HG02588 (cell line): Measurements from ENCODE around the gene GLT8D1.

Source experiments
- ATAC-seq: cut with Tn5 transposase; IDR thresholded peaks from one replicate; pipeline ENCODE4 v1.9.1; 2021; ENCODE audit warnings: mild to moderate bottlenecking, moderate library complexity; ENCODE audit not compliant: unreplicated experiment

The GLT8D1 gene

DNA sequence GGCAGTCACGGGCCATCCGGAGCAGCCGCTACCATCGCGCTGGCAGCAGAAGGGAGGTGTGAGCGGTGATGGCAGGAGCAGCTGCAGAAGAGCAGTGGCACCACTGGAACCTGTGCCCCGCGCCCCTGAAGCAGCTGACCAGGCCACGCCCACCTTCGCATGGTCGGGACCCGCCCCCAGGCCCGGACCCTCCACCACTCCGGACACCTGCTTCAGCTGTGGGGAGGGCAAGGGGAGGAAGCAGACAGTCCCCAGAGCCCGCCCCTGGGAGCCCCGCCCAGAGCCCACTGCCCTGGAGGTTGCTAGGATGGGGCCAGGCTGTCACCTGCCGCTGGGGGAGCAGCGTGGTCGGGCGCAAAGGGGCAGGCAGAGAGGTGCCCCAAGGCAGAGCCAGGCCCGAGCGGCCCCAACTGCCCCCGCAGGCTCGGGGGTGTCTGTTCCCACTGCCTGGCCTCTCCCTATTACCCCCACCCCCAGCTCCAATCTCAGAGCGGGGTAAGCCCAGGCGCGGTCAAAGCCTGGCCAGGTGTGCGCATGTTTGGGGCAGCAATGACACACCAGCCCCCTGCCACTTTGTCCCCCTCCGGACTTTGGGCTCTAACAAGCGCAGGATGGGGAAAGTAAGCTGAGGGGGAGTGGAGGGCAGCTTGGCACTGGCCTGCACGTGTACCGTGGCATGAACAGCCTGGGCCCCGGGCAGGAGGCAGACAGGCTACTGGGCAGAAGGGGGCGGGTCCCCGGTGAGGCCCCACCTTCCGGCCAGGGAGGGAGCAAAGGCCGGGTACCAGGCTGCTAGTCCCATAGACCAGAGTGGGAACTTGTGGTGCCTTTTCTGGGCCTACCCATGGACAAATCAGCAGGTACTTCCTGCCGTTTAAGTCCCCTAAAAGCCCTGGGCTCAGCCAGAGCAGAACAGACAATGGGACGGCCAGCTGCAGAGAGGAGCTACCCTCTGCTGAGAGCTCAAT, 9.0 kb upstream of the GLT8D1 start:
- ATAC-seq: no peak

DNA sequence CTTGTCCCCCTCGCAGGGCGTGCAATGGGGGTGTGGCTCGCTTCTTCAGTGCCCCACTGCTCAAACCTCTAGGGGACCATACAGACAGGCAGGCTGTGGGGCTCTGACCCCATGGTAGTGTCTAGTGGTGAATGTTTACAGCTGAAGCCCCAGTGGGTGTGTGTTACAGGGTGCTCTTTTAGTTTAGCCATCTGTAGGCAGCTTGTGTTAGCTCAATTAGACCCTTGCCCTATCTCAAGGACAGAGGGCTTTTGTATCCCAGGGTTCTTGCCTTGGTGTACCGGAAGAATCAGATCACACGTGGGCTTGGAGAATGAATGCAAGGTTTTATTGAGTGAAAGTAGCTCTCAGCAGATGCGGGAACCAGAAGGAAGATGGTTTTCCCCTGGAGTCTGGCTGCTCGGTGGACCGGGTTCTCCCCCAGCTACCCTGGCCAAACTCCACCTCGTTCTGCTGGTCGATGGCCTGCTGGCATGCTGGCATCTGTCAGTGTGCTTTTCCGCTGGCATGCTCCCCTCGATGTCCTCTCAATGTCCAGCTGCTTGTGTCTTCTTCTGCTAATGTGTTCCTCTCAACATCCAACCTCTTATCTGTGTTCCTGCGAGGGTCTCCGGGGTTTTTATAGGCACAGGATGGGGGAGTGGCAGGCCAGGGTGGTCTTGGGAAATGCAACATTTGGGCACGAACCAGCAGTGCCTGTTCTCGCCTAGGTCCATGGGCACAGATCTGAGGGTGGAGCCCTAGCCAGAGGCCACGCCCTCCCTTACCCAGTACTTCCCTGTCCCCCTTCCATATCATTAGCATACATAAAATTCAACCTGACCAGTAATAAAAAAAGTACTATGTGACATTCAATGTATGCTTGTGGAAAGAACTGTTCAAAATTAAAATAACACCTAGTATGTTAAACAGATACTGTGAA, 7.0 kb upstream of the GLT8D1 start:
- no peak for ATAC-seq

DNA sequence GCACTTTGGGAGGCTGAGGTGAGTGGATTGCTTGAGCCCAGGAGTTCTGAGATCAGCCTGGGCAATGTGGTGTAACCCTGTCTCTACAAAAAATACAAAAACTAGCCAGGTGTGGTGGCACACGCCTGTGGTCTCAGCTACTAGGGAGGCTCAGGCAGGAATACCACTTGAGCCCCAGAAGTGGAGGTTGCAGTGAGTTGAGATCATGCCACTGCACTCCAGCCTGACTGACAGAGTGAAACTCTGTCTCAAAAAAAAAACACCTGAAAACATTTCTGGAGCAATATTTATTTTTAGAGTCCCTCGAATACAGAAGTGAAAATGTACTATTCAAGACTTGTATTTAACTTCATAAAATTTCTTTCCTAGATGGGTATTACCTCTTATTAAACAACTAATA, 4.9 kb upstream of the GLT8D1 start:
- ATAC-seq: no peak

DNA sequence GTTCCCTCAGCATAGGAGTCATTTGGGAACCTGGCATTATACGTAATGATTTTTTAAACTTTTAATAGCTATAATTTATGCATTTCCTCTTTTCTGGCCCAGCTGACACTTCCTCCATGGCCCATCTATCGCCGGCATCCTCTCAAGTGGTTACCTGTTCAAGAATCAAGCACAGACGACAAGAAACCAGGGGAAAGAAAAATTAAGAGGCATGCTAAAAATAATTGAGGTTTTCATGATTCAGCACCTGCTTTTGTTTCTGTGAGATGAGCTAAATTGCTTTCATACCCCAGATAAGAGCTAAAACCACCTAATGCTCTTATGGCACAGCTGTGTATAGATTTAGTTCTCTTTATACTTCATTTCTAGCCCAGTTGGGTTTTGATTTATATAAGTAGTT, 2.0 kb upstream of the GLT8D1 start:
- ATAC-seq: no peak

DNA sequence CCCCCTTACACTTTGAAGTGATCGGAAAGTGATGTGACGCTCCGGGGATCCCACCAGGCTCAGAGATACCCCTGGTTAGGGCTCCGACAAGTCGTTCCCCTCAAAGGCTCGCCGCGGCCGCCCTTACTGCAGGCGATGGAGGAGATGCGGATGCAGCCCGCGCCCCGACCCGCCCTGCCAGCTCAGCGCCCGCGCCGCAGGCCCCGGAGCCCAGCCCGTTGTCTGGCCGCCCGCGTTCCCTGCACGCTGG, 228 bp downstream of the GLT8D1 start:
- ATAC-seq: no peak

DNA sequence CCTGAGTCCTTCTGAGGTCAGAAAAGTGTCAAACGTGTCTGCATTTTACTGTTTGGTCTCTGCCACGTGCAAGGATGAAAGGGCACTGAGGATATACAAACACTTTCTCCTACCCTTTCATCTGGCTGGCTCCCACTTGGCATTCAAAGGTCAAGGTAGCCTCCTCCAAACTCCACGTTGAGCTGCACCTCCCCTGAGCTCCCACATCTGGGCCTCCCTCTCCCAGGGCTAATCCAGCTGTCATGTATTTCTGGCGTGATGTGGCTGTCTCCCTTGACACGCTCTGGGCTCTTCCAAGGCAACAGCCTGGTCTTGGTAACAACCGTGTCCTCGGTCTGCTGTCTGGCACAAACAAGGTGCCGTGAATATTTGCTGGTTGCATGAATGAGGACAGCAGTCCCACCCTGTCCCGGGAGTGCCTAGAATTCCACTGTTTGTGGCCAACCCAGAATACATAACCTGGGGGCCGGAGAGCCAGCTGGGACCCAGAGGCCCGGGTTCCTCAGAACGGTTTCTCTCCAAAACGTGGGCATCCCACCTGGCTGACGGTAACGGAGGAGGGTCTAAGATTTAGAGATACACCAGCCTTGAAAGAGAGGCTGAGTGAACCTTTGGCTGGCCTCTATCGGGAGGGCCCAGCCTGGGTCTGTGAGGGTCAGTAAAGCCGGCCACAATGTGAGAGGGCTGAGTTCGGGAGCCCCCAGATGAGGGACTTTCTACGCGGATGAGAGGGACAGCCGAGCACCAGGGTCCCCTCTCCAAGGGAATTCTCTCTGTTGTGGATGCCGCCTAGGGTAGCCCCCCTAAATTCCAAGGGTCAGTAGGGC, 767 bp downstream of the GLT8D1 start:
- peak; percentile 11 for ATAC-seq

DNA sequence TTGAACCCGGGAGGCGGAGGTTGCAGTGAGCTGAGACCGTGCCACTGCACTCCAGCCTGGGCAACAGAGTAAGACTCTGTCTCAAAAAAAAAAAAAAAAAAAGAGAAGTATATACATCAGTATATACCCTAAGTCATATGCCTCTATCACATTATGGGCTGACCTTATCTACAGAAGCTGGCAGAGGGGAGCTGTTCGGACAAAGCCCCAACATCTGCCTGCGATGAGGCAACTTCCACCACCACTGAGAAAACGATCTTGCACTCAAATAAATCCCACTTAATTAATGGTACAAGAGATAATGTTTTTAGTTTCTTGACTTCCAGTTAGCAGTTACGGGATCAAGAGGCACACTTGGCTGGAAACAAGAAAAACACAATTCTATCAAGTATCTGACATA, 2.2 kb downstream of the GLT8D1 start:
- ATAC-seq: no peak

DNA sequence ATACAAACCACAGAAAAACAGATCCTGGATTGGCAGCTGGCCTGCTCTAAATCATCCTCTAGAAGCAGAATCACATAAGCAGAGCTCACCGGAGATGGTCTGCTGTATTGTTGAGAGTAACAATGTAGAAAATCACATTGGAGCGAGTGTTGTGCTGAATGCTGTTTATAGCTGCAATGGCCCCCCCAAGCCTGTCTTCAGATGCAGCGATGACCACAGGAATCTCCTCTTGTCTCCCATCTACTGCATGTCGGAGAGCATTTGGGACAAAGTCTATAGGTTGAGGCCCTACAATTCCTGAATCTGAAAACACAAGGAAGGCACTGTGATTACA, 8.0 kb downstream of the GLT8D1 start:
- ATAC-seq: no peak

DNA sequence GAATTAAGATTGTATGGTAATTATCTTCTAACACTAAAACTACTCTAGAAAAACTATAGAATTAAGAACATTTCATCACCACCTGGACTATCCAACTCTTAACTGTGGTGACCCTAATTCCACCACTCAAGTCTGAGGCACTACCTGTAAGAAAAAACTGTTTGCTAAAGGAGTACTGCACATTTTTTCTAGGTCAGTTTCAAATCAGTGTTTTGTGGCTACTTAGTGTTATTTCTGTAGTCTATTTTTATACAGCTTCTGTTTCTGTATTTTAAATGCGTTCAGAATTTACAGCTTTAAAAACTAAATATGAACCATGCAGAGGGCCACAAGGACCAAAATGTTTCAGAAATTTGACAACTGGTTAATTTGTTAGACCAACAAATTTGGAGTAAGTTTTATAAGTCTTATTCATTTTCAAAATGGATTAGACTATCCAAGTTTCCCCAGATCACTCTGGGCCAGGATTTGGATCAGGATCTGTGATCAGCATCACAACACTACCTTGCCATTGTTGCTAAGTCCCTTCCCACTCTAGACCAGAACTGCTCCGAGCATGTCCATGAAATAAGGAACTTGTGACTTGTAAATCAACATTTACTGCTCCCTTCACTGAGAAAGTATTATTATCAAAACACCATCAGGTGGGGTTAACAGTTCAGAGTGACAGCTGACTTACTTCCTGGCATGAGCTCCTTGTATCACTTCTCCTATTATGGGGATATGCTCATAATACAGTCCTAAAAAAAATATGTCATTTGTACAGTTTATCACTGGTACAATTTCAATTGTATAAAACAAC, 8.6 kb downstream of the GLT8D1 start:
- no peak for ATAC-seq

DNA sequence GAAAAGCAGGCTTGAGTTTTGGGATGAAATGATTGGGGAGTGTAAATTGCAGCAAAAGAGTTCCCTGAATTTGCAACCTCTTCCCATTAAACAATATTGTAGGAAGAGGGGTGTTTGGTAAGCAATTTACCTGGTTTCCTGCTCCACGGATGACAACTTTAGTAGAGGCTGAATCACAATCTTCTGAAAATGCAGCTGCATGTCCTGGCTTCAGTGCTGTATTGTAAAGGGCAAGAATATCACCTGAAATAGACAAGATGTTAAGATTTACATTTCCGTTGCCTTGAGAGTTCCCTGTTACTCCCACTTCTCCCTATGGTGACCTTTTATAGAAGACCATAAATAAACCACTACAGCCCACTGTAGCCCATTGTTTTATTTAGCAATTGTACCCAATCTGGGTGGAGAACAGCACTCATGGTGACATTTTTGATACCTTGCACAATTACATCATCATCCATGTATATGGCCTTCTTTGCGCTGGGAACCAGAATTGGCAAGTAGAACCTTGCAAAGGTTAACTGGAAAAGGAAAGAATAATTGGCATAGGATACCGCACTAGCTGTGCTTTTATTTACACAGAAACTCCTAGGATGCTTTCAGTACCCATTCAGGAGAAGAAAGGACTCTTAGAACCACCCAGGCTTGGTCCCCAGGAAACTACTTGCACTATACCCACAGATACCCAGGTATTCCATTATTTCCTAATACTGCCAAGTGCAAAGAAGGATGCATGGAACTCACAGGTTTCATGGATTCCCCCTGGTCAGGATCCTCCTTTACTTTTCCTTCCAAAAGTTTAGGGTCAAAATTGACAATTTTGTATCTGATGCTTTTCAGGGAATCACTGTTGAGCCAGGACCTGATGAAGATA, 9.6 kb downstream of the GLT8D1 start:
- ATAC-seq: no peak

DNA sequence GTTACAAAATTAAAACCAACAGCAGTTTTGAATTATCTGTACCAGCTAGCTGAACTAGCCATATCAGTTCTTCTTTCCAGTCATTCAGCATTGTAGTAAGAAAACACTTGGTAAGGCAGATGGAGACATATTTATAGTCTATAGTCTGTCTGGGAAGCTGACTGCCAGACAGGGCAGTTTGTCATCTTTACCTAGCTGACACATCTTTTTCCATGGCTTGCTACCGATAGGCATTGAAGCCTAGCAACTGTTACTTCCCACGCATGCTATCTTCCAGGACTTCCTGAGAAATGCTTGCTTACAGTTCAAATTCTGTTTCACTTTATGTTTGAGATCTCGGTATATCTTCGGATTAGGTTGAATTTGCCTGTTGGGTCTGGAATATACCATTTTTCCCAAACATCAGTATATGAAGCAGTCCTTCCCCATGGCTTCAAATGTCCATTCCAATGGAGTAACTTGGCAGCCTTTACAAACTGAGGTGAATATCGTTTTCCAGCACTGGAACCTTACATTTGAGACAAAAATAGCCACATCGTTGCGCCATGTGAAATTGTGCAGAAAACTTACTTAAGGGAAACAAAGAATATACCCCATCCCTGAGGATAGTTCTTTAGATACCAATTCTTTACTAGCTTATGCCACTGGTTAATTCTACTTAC, 10.9 kb downstream of the GLT8D1 start:
- no peak for ATAC-seq

DNA sequence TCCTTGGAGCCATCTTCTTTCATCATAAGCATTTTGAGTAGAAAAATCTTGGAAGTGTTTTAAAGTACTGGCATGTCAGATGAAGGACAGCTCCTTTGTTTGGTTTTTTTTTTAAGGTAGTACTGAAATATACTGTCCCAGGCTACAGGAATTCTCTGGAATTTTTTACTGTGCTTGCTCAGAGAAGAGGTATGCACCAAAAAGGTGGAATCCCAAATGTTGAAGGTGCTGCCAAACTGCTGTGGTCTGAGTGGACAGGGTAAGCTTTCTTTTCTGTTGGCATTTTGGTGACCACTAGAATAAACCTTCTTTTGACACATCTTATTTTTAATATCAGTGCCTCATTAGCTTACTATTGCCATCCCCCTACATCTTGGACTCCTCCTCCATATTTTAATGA, 12.5 kb downstream of the GLT8D1 start:
- ATAC-seq: no peak

DNA sequence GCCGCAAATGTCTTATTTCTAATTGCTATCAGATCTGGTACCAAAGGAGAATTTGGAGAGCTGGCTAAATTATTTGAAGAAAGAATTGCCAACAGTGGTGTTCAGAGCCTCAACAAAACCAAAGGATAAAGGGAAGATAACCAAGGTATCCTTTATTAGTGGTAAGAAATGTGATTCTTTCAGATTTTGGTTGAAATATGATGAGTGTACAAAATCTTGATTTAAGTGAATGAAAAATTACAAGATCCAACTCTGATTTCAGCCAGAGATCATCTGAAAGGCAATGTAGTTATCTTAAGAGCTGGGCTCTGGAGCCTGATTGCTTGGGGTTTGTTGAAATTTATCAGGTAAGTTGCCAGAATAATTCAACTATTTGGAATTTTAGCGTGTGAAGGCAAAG, 15.0 kb downstream of the GLT8D1 start:
- ATAC-seq: no peak

DNA sequence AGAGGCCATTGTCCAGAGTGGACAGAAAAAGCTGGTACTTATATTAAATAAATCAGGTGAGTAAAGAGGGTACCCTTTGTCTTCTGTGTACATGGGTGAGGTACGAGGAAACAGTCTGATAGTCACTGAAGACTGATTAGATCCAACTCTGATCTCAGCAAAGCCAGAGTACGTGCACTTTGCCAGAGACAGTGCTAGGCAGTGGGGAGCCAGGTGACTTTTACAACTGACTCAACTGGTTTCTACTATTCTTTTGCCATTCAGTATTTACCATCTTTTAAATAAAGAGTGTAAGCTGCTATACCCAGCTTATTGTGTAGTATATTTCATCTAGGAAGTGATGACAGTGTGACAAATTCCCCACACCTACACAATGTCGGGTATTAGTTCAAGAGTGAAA, 16.4 kb downstream of the GLT8D1 start:
- no peak for ATAC-seq

DNA sequence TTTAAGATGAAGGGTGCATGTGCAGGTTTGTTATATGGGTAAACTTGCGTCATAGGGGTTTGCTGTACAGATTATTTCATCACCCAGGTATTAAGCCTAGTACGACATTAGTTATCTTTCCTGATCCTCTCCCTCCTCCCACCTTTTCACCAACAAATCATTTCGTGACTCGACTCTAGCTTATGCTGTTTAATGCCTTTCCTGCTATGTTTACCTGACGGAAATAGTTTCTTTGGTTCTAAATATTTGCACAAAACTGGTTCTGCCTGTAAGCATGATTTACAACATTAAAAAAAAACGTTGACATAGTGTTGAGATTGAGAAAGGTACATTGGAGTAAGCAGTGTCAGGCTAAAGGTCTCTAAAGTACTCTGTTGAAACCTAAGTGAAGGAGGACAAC, 17.3 kb downstream of the GLT8D1 start:
- no peak for ATAC-seq

DNA sequence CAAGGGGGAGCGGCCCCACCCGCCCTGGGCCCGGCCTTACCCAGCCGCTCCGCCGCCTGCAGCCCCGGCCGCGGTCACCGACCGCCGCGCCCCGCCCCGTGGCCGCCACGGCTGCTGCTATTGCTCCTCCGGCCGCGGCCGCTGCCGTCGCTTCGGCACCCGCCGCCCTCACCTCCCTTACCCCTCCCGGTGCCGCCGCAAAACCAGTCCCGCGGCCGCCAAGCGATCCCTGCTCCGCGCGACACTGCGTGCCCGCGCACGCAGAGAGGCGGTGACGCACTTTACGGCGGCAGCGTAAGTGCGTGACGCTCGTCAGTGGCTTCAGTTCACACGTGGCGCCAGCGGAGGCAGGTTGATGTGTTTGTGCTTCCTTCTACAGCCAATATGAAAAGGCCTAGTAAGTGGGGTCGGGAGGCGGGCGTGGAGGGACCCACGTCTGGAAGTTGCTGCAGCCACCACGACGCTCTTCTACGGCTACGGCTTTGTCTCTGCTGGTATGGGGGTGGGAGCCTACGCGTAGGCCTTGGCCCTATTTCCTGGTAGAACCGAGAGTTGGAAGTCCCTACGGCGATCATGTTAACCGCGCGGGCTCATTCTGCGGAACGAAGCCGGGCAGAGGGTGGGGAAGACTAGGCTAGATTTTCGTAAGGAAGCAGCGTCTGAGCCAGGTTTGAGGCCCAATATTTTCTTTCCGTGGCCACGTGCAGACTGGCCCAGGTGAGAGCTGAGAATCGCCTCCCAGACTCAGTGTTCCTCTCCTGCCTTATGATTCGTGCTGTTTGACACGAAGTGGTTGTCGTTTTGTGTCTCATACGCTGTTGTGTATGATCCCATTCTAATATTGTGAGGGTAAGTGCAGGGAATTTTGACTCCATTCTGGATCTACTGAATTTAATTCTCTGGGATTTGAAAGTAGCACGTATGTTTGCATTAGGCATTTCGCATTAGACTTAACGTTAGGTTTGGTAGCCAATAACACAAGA, 19.6 kb downstream of the GLT8D1 start, which contains the start of the genes GNL3 and PBRM1:
Gene GNL3 (plus strand): TSS at position 324 of the 983 bp plus-strand sequence. CDS start 61 bp downstream, at position 385.
Gene PBRM1 (minus strand): TSS at position 205 of the 983 bp plus-strand sequence.
- ATAC-seq: peak; percentile 72

DNA sequence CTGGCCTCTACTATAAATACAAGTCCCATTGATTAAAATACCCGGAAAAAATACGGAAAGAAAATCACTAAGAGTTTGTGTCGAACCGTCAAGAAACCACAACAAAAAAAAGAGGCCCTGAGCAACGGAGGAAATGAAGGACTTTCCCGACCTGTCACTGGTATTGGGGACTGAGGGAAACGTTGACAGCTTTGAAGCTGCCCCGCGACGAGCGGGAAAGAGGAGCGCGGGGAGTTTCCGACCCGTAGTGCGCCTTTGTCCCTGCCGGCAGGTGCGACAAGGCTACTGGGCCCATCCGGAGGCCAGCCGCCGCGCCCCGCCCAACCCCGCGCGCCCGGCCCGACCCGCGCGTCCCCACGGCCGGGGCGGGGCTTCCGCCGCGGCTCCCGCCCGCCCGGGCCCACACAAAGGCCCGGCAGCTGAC, 20.3 kb downstream of the GLT8D1 start:
- peak; percentile 77 for ATAC-seq

DNA sequence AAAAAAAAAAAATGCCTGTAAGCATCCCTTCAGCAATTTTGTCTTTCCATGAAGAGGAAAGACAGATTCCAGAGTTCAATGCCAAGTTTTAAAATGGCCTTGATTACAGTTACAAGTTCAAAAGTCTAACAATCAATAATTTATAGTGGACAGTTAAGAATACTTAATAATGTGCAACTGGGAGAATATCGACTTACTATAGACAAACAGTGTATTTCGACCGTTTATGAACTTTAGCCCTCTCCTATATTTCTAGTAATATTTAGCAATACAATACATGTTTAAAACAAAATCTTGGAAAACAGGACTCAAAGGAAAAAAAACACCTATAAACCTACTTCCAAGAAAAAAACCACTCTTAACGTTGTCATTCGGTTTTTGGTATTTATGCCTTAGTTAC, 21.4 kb downstream of the GLT8D1 start:
- no peak for ATAC-seq
